ENCODE results near the gene ZG16B.

ZG16B gene

GRCh38 chr16:2836646-2837508, 6.8 kb downstream of the ZG16B start:
- DNase-seq (ENCODE audit: low read depth): peak; percentile 20
- H3K4me3 ChIP-seq (ENCODE audit: low read length): no peak overlapping the region
- no peak for TF ChIP-seq CTCF (IDR thresholded peaks at IDR 0.05; ENCODE audit: insufficient read depth, low read depth, low read length, missing control alignments)

- DNase-seq (ENCODE audit: low read depth): peak; percentile 78
- TF ChIP-seq CTCF (IDR thresholded peaks at IDR 0.05; ENCODE audit: insufficient read depth, low read depth, low read length, missing control alignments): peak; percentile 86
- H3K4me3 ChIP-seq (ENCODE audit: low read length): no peak overlapping the region
These were observed 8.8 kb downstream of the ZG16B start for GRCh38 chr16:2838928-2839327.

GRCh38 chr16:2839650-2840450, 9.7 kb downstream of the ZG16B start:
- TF ChIP-seq CTCF (IDR thresholded peaks at IDR 0.05; ENCODE audit: insufficient read depth, low read depth, low read length, missing control alignments): no peak
- H3K4me3 ChIP-seq (ENCODE audit: low read length): no peak overlapping the region
- no peak for DNase-seq (ENCODE audit: low read depth)

- TF ChIP-seq CTCF (IDR thresholded peaks at IDR 0.05; ENCODE audit: insufficient read depth, low read depth, low read length, missing control alignments): no peak
- DNase-seq (ENCODE audit: low read depth): no peak
- H3K4me3 ChIP-seq (ENCODE audit: low read length): no peak overlapping the region
These were observed 10.8 kb downstream of the ZG16B start for GRCh38 chr16:2840914-2841313.

GRCh38 chr16:2841606-2842339, 11.7 kb downstream of the ZG16B start:
- no peak overlapping the region for H3K4me3 ChIP-seq (ENCODE audit: low read length)
- DNase-seq (ENCODE audit: low read depth): no peak
- no peak for TF ChIP-seq CTCF (IDR thresholded peaks at IDR 0.05; ENCODE audit: insufficient read depth, low read depth, low read length, missing control alignments)

- DNase-seq (ENCODE audit: low read depth): no peak
- TF ChIP-seq CTCF (IDR thresholded peaks at IDR 0.05; ENCODE audit: insufficient read depth, low read depth, low read length, missing control alignments): peak; percentile 24
- no peak overlapping the region for H3K4me3 ChIP-seq (ENCODE audit: low read length)
These were observed 12.4 kb downstream of the ZG16B start for GRCh38 chr16:2842340-2843000.
